Measurements from ENCODE around the gene TPM1. TPM values are rescaled to one million over a fixed set of nuclear protein-coding genes. Genes with fewer than 3 reads are reported as not detected.

TPM1 gene
- total and polyA plus RNA-seq, 10 of the 15 experiments (the other 5 are each of a cell fraction or from before 2014, with no cell fraction given): 0.43 to 10.0 (median 2.4) TPM

DNA sequence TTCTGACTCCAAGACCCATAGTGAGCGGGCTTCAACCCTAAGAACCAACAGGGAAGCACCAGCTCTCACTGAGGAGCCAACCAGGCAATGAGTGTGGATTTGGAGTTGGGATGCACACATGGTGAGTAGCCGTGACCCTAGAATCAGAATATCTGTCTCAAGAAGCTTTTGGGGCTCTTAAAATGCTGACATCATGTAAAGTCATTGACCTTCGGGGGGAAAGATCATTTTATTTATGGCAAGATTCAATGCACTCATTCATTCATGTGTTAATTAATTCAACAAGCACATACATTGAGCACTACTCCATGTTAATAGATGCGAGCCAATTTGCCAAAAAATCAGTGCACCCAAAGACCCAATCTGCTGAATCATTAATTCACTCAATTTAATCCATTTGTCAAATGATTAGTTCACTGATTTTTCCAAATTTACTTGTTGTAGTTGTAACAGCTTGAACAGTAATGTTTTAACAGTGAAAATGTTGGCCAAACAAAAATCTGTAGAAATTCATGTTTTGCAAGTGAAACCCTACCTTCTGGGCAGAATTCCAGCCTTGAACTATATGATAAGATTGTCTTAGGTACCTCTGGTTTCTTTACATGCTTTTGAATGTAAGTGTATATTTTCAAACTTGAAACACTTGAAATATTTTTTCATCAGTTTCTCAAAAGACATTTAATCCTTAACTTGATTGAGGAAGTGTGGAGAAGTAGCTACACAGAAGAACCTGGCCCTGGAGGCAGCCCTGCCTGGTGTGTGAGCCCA, 49.3 kb downstream of the TPM1 start:
- ChIA-PET CTCF (interaction anchor here (1.4 to 6.3 kb wide), 3 partner anchors 18 to 310 kb away, joined by 4 to 107 read pairs (median 5); no protein-coding TSS in a partner anchor), SMC1A (ENCODE audit: uncharacterized antibody, unreplicated experiment) (interaction anchor here (0.6 to 2.8 kb wide), 3 partner anchors 44 to 311 kb away, joined by 3 to 15 read pairs (median 4); no protein-coding TSS in a partner anchor), RAD21 (ENCODE audit: unreplicated experiment) (interaction anchor here (5.4 kb wide), 1 partner anchor 44 kb away, joined by 39 read pairs; no protein-coding TSS in a partner anchor), POLR2A (no interaction called here)
- Histone ChIP-seq H3K27ac (ENCODE audit: control insufficient read depth, insufficient read depth) (no peak overlapping the region), H3K79me2 (ENCODE audit: control insufficient read depth, insufficient read depth, low read length) (no peaks in the 10 kb centered on the region), H3K4me1 (ENCODE audit: control insufficient read depth, insufficient read depth, low read length) (no peaks in the 10 kb centered on the region), H3K36me3 (ENCODE audit: control insufficient read depth in 2 of 2, insufficient read depth in 2 of 2, low read length in 1 of 2) (no peaks in the 10 kb centered on the region), H2AFZ (ENCODE audit: control insufficient read depth, low read depth, low read length) (no peak overlapping the region), H3K27me3 (replicated peaks in 1 of 2; ENCODE audit: control insufficient read depth in 2 of 2, insufficient read depth in 2 of 2, low read length in 1 of 2) (no peaks in the 10 kb centered on the region; a peak in 1 of 4 replicates), H4K20me1 (ENCODE audit: control insufficient read depth, insufficient read depth) (no peaks in the 10 kb centered on the region), H3K4me3 (no peak overlapping the region), H3K9ac (ENCODE audit: control insufficient read depth, insufficient read depth, low read length) (no peak overlapping the region), H3K9me3 (replicated peaks; ENCODE audit: control insufficient read depth, insufficient read depth, low read length) (no peaks in the 10 kb centered on the region), H3K4me2 (ENCODE audit: control insufficient read depth, insufficient read depth) (no peak overlapping the region)
- FAIRE-seq: no peak
- 27% methylated on average over 4 of the region's 4 CpGs for WGBS (ENCODE audit: insufficient coverage, insufficient replicate concordance, low lambda C conversion rate, missing lambda C conversion rate)
- BruUV-seq (replicated peaks): no TSS peak
- no peak for TF ChIP-seq CHD1 (IDR thresholded peaks at IDR 0.05; ENCODE audit: low read depth, low read length)
- TF ChIP-seq SMAD5 (IDR thresholded peaks at IDR 0.05; ENCODE audit: low read depth): no peak
- no peak for TF ChIP-seq NFYA (IDR thresholded peaks at IDR 0.05; ENCODE audit: borderline replicate concordance, low read depth, low read length)
- TF ChIP-seq, protein P1, sequence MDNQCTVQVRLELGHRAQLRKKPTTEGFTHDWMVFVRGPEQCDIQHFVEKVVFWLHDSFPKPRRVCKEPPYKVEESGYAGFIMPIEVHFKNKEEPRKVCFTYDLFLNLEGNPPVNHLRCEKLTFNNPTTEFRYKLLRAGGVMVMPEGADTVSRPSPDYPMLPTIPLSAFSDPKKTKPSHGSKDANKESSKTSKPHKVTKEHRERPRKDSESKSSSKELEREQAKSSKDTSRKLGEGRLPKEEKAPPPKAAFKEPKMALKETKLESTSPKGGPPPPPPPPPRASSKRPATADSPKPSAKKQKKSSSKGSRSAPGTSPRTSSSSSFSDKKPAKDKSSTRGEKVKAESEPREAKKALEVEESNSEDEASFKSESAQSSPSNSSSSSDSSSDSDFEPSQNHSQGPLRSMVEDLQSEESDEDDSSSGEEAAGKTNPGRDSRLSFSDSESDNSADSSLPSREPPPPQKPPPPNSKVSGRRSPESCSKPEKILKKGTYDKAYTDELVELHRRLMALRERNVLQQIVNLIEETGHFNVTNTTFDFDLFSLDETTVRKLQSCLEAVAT (IDR thresholded peaks at IDR 0.05): no peak
- TF ChIP-seq ETV6 (conservative IDR thresholded peaks at IDR 0.05 in 1 of 2, IDR thresholded peaks at IDR 0.05 in 1 of 2; ENCODE audit: borderline replicate concordance in 1 of 2, low read depth in 1 of 2): no peak
- no peak for TF ChIP-seq STAT3 (IDR thresholded peaks at IDR 0.05; ENCODE audit: low read depth, low read length)
- TF ChIP-seq CEBPB (IDR thresholded peaks at IDR 0.05; ENCODE audit: borderline replicate concordance in 1 of 2, low read depth in 2 of 2, low read length in 2 of 2): no peak
- no peak for TF ChIP-seq TCF7 (IDR thresholded peaks at IDR 0.05; ENCODE audit: borderline replicate concordance)
- TF ChIP-seq IRF4 (IDR thresholded peaks at IDR 0.05; ENCODE audit: low read depth, low read length): no peak
- no peak for TF ChIP-seq ASH2L (IDR thresholded peaks at IDR 0.05; ENCODE audit: borderline replicate concordance, low read depth)
- no peak for TF ChIP-seq RUNX3 (IDR thresholded peaks at IDR 0.05; ENCODE audit: low read length)
- TF ChIP-seq BMI1 (IDR thresholded peaks at IDR 0.05; ENCODE audit: borderline replicate concordance): no peak
- no peak for ATAC-seq
- no peak for DNase-seq (ENCODE audit: low read depth, low spot score)
- intact Hi-C loops (cut with micrococcal nuclease; ENCODE audit: unreplicated experiment): loop anchor here (2.0 kb wide), 1 partner anchor 243 kb away; no protein-coding TSS in a partner anchor
- in situ Hi-C loops (cut with MboI): loop anchor here (10.0 kb wide), 1 partner anchor 247 kb away; no protein-coding TSS in a partner anchor

Data from GM12878 (cell line).